COLO829 (cell line): ENCODE results near the gene APPL2.

Experiments used
- DNase-seq: peaks from one replicate; pipeline ENCODE4 v3.0.0; 2012; ENCODE audit warnings: low spot score

The APPL2 gene, protein sequence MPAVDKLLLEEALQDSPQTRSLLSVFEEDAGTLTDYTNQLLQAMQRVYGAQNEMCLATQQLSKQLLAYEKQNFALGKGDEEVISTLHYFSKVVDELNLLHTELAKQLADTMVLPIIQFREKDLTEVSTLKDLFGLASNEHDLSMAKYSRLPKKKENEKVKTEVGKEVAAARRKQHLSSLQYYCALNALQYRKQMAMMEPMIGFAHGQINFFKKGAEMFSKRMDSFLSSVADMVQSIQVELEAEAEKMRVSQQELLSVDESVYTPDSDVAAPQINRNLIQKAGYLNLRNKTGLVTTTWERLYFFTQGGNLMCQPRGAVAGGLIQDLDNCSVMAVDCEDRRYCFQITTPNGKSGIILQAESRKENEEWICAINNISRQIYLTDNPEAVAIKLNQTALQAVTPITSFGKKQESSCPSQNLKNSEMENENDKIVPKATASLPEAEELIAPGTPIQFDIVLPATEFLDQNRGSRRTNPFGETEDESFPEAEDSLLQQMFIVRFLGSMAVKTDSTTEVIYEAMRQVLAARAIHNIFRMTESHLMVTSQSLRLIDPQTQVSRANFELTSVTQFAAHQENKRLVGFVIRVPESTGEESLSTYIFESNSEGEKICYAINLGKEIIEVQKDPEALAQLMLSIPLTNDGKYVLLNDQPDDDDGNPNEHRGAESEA

DNA sequence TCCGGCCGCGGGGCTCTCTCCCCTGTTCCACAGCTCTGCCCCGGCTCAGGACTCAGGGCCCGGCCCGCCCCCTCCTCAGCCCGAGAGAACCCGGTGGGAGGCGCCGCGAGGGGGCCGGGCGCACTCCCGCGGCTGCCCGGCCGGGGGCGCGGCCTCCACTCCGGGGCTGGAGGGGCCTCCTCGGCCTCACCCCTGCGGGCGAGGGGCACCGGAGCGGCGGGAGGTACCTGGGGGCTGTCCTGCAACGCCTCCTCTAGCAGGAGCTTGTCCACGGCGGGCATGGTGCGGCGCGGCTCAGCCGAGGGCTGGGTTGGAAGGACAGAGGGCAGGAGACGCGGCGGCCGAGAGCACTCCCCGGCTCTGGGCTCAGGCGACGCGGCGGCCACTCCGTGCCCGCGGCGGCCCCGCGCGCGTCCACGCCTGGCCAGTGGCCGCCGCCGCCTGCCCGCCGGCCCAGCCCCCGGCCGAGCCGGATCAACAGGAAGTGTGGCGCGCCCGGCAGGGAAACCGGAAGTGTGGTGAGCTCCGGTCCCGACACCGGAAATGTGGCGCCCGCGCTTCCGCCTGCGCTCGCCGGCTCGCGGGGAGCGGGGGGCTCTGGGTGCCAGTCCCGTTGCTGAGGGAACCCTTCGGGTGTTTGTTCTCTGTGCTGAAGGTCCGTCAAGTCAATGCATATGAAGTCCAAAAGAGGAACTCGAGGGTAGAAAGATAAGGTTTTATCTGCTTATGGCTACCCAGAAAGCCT is at the start of gene APPL2:
Gene APPL2 (minus strand): TSS at position 443 of the 745 bp plus-strand sequence. CDS start 162 bp downstream, at position 281.
- DNase-seq, result peak; percentile 85

DNA sequence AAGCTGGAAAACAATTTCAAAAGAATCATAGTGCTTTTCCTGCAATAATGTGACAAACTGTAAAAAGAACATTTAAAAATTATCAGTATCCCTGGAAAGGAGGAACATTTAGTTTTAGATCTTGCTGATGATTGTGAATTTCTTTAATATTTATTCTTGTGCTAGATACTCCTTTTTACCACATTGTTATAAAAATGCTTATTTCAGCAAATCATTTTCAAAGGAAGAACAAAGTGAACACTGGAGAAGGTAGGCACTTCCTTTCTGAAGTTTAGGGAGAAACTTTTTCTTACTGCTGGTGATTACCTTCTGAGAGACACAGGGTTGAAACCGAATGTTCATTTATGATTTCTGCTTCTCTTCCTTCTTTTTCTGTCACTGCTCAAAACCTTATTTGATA is 49.4 kb upstream of the APPL2 start:
- DNase-seq, result no peak

DNA sequence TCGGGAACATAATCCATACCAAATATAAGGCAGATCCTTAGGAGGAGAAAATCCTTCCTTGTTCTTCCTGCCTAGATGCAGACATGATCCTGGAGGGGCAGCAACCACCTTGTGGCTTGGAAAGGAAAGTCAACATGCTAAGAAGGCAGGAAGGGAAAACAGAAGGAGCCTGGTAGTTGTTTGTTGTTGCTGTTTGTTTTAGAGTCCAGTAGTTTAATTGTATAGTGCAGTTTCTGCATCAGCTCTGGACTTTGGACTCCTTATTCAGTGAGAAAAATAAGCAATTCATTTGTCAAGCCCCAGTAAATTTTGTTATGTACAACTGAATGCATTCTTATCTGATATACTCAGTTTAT is 45.7 kb upstream of the APPL2 start:
- no peak for DNase-seq

DNA sequence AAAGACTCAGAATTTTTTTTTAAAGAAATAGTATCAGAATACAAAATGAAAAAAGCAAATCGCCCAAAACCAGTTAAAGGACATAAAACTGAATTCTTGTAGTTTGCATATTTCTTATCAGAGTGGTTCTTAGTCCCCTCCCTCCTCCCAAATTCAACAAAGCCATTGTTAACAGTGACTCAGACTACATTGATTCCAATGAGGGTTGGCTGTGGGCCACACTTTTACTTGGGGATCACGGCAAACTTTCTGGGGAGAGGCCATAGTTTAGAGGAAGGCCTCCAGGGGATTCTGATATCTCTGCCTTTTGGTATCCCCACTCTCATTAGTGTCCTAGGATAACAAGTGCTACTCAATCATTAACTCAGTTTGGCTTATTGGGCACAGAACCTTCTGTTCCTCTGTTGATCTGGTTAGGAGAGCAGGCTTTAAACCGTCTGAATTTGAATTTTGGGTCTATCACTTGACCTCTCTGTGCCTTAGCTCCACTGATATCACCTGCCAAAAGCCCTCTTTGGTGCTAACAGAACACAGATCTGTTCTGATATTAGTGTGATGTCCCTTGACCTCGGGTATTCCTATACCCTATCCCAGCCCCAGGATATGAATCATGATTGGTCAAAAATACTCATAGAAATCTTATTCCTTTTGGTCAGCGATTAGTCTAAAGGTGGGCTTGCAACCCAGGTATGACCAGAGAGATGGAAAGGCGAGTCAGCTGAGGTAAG is 45.2 kb upstream of the APPL2 start:
- no peak for DNase-seq

DNA sequence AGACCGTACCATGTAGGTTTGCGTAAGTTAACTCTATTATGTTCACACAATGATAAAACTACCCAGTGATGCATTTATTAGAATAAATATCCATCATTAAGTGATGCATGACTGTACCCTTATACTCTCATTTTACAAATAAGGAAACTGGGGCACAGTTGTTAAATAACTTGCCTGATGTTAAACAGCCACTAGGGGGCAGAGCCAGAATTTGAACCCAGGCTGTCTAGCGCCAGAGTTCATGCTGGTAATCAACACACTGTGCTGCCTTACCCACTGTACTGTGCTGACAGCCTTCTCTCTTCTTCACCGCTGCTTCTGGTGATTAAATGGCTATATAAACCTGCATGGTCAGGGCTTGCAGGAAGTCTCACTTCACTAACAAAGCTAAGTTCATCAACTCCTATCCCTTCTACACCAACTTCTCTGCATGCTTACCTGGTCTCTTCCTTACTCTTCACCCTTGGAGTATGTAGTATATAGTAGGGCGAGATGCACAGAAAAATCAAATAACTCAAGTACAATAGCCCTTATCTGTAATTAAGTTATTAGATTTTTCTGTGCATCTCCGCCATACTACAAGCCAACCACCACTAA is 43.6 kb upstream of the APPL2 start:
- DNase-seq, result peak; percentile 35

DNA sequence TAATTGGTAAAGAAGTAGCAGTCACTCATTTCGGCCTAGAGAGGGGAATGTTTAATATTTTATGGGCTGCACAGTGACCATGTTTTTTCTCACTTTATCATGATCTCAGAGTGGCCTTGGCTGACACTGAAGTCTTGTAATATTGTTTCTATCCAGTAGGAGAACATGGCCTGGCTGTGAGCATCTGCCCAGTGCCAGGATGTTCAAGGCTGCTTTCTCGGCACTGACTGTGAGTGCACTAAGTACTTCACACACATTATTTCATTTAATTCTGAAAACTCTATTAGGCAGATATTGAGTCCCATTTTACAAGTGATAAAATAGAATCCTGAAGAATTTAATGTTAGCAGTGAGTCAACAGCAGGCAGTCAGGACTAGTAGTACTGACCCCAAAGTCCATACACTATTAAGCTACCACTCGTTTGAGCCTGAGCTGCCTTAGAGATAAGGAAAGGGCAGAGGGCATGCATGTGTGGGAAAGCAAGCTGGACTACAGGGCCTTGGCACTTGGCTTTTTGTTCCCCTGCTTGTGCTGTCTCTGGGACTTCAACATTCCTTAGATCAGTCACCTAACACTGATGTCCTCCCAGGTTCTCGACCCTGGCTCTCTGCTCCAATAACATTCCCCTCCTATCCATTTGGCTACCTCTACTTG is 42.2 kb upstream of the APPL2 start:
- DNase-seq, result no peak

DNA sequence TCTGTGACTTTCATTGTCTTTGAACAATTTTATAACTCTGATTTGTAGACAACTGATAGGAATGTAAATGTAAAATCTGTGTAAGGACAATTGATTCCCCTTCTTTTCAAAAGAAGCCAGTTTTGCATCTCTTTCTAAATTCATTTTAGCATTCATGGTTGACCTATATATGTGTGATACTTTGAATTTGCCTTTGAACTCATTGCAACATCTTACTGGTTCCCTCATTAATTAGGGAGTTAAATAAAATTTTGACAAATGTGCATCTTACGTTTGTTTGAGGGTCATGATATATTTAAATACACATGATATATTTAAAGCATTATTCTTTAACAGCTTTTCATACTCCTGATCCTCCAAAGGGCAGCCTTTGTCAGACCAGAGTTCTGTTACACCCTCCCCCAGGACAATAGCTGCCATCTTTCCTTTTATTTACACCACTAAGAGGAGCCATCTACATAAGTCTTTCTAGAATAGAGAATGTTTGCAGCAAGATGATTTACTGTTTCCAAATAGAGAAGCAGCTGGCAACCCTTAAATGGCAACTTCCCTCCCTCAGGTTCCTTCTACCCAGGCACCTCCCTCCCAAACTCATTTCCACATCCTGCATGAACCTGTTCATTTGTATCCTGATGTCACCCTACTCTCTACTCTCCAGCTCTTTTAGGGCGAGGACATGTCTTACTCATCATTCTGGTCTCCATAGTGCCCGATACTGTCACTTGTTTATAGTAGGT is 40.2 kb upstream of the APPL2 start:
- no peak for DNase-seq

DNA sequence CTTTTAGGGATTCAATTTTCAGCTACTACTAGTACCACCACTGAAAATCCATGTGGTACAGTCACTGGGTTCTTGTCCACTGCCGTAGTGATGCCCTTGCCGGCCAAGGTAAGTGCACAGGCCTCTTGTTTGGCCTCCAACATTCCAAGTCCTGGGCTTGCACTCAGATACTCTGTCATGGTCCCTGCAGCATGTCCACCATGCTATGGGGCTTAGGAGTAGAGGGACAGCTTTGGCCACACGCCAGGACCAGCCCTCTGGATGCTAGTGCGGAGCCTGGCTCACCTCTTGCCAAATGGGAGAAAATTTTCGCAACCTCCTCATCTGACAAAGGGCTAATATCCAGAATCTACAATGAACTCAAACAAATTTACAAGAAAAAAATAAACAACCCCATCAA is 38.6 kb upstream of the APPL2 start:
- no peak for DNase-seq

DNA sequence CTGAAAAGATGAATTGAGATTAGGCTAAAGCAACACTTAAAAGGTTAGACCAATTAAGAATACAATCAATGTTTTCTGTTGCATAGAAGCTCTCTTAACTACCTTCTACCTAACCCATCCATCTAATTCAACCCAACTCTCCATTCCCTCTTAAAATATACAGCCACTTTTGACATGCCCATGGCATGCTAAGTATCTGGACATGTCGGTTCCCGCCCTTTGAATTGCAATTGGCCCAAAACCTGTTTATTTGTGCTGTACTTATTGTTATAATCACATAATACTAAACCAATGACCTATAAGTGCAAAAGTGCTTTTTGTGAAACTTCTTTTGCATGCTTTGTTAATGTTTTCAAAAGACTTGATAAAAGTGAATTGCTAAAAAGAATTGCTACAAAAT is 37.6 kb upstream of the APPL2 start:
- no peak for DNase-seq

DNA sequence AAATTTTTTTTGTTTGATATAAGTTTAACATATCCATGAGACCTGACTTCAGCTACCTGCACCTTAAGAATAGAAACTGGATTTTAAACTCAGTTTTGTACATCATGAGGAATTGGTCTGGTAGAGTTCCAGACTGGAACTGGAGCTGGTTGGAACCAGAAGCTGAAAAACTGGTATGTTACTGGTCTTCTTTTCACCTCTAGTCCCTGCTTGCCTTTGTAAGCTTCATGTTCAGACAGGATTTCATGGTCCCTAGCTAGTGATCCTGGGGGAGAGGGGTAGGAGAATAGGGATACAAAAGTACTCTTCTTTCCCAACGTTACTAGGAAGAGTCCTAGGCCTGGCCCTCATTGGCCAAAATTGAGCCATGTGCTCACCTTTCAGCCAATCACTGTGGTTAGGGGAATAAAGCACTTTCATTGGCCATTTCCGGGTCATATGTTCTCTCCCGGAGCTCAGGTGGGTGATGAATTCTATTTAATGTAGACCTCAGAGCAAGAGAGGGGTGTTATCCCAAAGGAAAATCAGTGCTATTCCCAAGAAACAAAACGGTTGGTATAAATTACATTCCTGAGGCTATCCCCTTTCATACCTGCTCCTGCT is 36.9 kb upstream of the APPL2 start:
- DNase-seq, result no peak

DNA sequence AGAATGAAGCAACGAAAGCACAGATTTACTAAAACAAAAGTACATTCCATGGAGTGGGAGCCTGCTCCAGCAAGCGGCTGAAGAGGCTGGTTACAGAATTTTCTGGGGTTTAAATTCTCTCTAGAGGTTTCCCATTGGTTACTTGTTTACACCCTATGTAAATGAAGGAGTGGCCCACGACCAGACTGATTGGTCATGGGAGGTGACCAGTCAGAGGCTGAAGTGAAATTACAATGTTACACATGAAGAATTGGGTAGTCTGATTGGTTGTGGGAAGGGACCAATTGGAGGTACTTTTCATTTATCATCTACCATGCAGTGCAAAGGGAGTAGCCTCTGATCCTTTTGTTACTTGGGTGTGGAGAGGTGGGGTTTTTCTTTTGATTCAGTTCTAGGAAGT is 36.2 kb upstream of the APPL2 start:
- DNase-seq, result no peak

DNA sequence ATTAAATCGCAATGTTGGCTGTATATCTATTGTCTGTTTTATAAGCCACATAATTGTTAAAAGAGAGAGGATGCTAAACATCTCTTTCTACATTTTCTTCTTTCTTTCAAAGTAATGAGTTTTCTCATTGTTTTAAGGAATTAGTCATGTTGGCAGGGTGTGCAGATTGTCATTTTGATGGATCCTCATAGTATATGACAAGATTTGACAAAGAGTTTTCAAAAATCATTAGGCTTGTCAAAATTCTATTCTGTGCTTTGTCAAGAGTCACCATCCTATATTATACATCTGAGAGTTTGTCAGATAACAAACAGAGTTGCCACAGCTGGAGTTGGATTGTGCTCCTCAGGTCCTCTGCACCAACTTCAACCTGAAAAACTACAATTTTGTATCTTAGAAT is 35.4 kb upstream of the APPL2 start:
- no peak for DNase-seq

DNA sequence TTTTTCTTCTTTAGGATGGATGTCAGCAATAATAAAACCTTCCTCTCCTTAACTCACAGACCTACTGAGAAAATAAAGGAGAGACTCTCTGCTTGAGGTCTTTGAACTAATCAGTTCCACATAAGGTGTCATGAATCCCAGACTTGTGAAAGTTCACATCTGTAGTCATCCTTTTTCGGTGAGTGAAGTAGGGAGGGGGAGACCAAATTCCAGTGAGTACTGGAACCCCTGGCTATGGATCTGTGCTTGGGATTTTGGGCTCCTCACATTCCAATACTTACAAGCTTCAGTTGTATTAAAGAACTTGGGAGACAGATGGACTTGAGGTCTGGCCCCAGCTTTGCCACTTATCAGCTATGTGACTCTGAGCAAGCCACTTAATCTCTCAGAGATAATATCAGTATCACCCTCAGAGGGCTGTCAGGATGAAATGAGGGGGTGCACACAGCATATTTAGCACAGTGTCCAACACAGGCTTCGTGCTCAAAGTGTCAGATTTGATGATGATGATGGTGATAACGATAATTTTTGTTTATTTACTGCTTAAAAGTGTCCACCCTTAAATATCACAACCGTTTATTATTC is 34.8 kb upstream of the APPL2 start:
- DNase-seq, result no peak

DNA sequence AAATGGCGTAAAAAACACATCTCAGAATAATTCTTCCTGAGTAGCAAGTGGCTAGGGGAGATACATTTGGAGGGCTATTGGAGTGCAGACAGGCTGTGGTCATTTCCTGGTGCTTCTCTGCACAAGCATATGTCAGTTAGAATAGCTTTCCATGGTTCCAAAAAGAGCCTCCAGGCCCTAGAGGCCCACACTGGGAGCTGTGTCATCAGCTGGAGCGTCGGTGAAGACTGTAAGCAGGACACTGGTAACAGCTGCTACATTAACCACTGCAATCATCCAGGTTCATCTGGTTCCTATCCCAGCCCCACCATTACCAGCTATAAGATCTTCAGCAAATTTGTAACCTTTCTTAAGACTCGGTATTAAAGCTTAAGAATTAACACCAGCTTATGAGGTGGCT is 31.7 kb upstream of the APPL2 start:
- DNase-seq, result no peak

DNA sequence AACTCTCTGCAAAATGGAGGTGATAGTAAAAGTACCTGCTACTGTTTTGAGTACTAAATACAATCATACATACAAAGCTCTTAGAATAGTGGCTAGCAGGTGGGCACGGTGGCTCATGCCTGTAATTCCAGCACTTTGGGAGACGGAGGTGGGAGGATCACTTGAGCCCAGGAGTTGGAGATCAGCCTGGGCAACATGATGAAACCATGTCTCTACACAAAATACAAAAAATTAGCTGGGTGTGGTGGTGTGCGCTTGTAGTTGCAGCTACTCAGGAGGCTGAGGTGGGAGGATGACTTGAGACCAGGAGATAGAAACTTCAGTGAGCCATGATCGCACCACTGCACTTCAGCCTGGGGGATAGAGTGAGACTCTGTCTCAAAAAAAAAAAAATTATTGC is 28.8 kb upstream of the APPL2 start:
- no peak for DNase-seq

DNA sequence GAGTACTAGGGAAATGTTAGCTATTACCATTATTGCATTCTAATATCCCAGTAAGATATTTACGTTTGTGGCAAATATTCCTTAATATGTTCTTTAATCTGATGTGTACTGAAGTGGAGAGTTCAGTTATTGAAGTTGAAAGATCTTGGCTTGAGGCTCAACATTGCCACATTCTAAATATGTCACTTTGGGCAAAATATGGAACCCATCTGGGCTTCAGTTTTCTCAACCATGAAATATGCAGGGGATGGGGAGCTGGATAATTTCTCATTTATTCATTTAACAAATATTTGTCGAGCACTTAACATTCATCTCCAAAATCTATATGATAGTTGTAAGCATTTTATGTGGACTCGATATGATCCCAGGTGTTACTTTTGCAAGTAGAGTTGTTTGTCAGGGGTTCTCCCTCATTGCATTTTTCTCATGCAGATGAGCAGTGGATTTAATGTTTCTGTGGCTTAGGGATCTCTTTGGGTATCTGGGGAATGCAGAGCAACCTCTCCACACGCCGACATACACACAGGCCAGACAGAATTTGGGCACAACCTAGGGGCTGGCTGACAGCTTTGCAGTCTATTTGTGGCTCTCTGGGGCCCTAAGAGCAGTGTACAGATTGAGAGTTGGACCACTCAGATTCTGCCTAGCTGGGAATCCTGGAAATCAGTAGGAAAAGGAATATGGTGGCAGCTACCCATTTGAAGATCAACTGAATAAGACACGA is 26.6 kb upstream of the APPL2 start:
- DNase-seq, result no peak

DNA sequence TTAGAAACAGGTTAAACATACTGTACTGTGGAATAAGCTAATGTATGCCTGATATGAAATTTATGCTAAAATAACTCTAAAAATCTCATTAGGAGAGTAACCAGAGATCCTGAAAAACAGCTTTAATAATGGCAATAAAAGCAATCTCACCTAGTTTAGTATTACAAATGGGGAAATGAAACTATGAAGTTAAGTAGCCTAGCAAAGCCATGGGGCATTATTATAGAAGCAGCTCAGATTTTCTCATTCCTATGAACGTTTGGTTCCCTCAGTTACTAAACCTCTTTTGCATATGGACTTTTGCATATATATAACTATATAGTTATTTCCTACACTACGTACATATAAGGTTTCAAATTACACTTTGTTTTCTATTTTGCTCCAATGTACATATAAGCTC is 25.0 kb upstream of the APPL2 start:
- no peak for DNase-seq

DNA sequence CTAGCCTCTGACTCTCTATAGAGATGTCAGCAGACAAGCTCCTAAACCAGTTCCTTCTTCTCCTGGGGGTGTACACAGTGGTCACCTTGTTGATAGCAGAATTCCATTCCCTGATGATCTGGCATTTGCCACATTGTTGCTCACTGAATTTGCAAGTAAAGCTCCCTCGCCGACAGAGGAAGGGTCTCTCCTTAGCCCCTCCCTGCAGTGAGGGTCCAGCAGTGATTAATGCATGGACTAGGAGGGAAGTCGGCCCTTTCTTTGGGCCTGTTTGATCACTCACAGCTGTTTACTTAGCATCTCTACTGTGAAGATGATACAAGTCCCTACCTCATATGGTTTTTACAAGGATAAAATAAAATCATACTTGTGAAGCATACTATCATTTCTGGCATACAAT is 23.3 kb upstream of the APPL2 start:
- no peak for DNase-seq

DNA sequence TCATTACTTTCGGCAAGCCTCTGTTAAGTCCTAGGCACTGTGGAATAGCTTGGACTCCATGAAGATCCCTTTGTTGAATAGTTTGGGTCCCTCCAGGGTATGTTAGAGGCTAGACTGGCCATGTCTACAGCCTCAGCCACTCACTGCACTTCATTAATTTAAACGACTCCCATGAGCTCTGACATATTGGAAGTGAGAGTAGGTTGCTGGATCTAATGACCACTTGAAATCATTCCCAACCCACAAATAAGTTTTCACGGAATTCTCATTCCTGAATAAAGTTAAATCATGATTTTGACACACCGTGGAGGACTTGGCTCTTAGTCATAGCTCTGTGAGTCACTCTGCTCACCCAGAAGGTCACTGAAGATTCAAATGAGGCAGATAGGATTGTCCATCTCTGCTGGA is 21.4 kb upstream of the APPL2 start:
- DNase-seq, result peak; percentile 28
